Measurements from ENCODE around the gene PPP1R11. TPM values are rescaled to one million over a fixed set of nuclear protein-coding genes. Genes with fewer than 3 reads are reported as not detected.
A peak's percentile ranks its signal among the peaks of the same experiment; 100 is the strongest.
"Not testable (repeated sequence)": the region's sequence is repeated elsewhere in the genome, so short reads cannot be mapped to it uniquely, and the experiment has no call there.

The PPP1R11 gene
- polyA plus RNA-seq, result 10 to 100 TPM; 34.0 to 58.8 (median 46.7) TPM

GRCh38 chr6:30066577-30067459 is at the start of gene PPP1R11:
Gene PPP1R11 (plus strand): TSS chr6:30067198. CDS start chr6:30067411, 213 bp downstream.
- peak within 1 kb of the TSS; percentile 38 for H3K27ac ChIP-seq (ENCODE audit: low read depth, low read length)
- 0% methylated on average over 43 to 46 of the region's 46 CpGs for WGBS, 3 donors

GRCh38 chr6:30019819-30020218 is 47.2 kb upstream of the PPP1R11 start:
- 92 to 98% (median 94%) methylated on average over 2 of the region's 2 CpGs for WGBS, 3 donors
- no peak overlapping the region for H3K27ac ChIP-seq (ENCODE audit: low read depth, low read length)

- no peak overlapping the region for H3K27ac ChIP-seq (ENCODE audit: low read depth, low read length)
- WGBS, 3 donors, result 72 to 96% (median 74%) methylated on average over 1 of the region's 1 CpG
Measured at GRCh38 chr6:30020626-30021025, 46.4 kb upstream of the PPP1R11 start.

GRCh38 chr6:30022189-30022588 is 44.8 kb upstream of the PPP1R11 start:
- H3K27ac ChIP-seq (ENCODE audit: low read depth, low read length), result no peak overlapping the region
- WGBS, 3 donors, result 94 to 96% (median 95%) methylated on average over 3 of the region's 3 CpGs

- not testable (repeated sequence) for H3K27ac ChIP-seq (ENCODE audit: low read depth, low read length)
Measured at GRCh38 chr6:30022712-30023111, 44.3 kb upstream of the PPP1R11 start.

GRCh38 chr6:30025186-30025585 is 41.8 kb upstream of the PPP1R11 start:
- 42 to 97% (median 44%) methylated on average over 1 of the region's 1 CpG for WGBS, 3 donors
- H3K27ac ChIP-seq (ENCODE audit: low read depth, low read length), result no peak overlapping the region

GRCh38 chr6:30029588-30029987 is 37.4 kb upstream of the PPP1R11 start:
- H3K27ac ChIP-seq (ENCODE audit: low read depth, low read length), result no peak overlapping the region
- WGBS, 3 donors, result 61 to 82% (median 78%) methylated on average over 1 of the region's 1 CpG

GRCh38 chr6:30031381-30031780 is 35.6 kb upstream of the PPP1R11 start:
- no peak overlapping the region for H3K27ac ChIP-seq (ENCODE audit: low read depth, low read length)

GRCh38 chr6:30033440-30033839 is 33.6 kb upstream of the PPP1R11 start:
- H3K27ac ChIP-seq (ENCODE audit: low read depth, low read length), result not testable (repeated sequence)
- WGBS, 3 donors, result 60 to 72% (median 64%) methylated on average over 5 of the region's 5 CpGs

GRCh38 chr6:30035784-30036183 is 31.2 kb upstream of the PPP1R11 start:
- 81 to 100% (median 94%) methylated on average over 1 of the region's 1 CpG for WGBS, 3 donors

GRCh38 chr6:30037182-30037788 is 29.7 kb upstream of the PPP1R11 start:
- 54 to 73% (median 68%) methylated on average over 4 of the region's 4 CpGs for WGBS, 3 donors
- no peak overlapping the region for H3K27ac ChIP-seq (ENCODE audit: low read depth, low read length)

More at GRCh38 chr6:30035784-30036183, 31.2 kb upstream of the PPP1R11 start:
- H3K27ac ChIP-seq (ENCODE audit: low read depth, low read length), result no peak overlapping the region

GRCh38 chr6:30041221-30041620 is 25.8 kb upstream of the PPP1R11 start:
- WGBS, 3 donors, result 88 to 93% (median 92%) methylated on average over 6 of the region's 6 CpGs
- H3K27ac ChIP-seq (ENCODE audit: low read depth, low read length), result no peak overlapping the region

GRCh38 chr6:30041821-30042220 is 25.2 kb upstream of the PPP1R11 start:
- no peak overlapping the region for H3K27ac ChIP-seq (ENCODE audit: low read depth, low read length)
- 67 to 73% (median 67%) methylated on average over 4 of the region's 4 CpGs for WGBS, 3 donors

- 94 to 97% (median 96%) methylated on average over 1 of the region's 1 CpG for WGBS, 3 donors
- no peak overlapping the region for H3K27ac ChIP-seq (ENCODE audit: low read depth, low read length)
Measured at GRCh38 chr6:30042476-30042875, 24.5 kb upstream of the PPP1R11 start.

- H3K27ac ChIP-seq (ENCODE audit: low read depth, low read length), result no peak overlapping the region
- 32 to 58% (median 48%) methylated on average over 1 of the region's 1 CpG for WGBS, 3 donors
Measured at GRCh38 chr6:30042914-30043313, 24.1 kb upstream of the PPP1R11 start.

GRCh38 chr6:30043744-30044143 is 23.3 kb upstream of the PPP1R11 start:
- no peak overlapping the region for H3K27ac ChIP-seq (ENCODE audit: low read depth, low read length)
- 96 to 100% (median 96%) methylated on average over 2 of the region's 2 CpGs for WGBS, 3 donors

GRCh38 chr6:30044630-30045029 is 22.4 kb upstream of the PPP1R11 start:
- 69 to 82% (median 80%) methylated on average over 2 of the region's 2 CpGs for WGBS, 3 donors
- no peak overlapping the region for H3K27ac ChIP-seq (ENCODE audit: low read depth, low read length)

- WGBS, 3 donors, result 55 to 75% (median 69%) methylated on average over 2 of the region's 2 CpGs
- no peak overlapping the region for H3K27ac ChIP-seq (ENCODE audit: low read depth, low read length)
Measured at GRCh38 chr6:30047220-30047619, 19.8 kb upstream of the PPP1R11 start.

- 81 to 84% (median 84%) methylated on average over 3 of the region's 3 CpGs for WGBS, 3 donors
Measured at GRCh38 chr6:30053682-30054081, 13.3 kb upstream of the PPP1R11 start.

GRCh38 chr6:30055513-30055912 is 11.5 kb upstream of the PPP1R11 start:
- WGBS, 3 donors, result 67 to 69% (median 68%) methylated on average over 1 of the region's 1 CpG

More at GRCh38 chr6:30053682-30054081, 13.3 kb upstream of the PPP1R11 start:
- H3K27ac ChIP-seq (ENCODE audit: low read depth, low read length), result no peak overlapping the region

More at GRCh38 chr6:30055513-30055912, 11.5 kb upstream of the PPP1R11 start:
- H3K27ac ChIP-seq (ENCODE audit: low read depth, low read length), result no peak overlapping the region

All from adipose tissue (tissue), 3 donors.